Spinal cord (tissue), 10 donors: ENCODE measurements around the gene SIX5. TPM values are rescaled to one million over a fixed set of nuclear protein-coding genes. Genes with fewer than 3 reads are reported as not detected.

Source experiments
- DNase-seq, 6 donors: peaks; one replicate each; pipeline versions ENCODE4 v3.0.0 to v3.0.0-alpha.2; 2013 to 2015; ENCODE audit warnings: low spot score in 6 of 6, low read depth in 4 of 6
- H3K27ac ChIP-seq: one replicate; pipeline ENCODE4 v1.5.1; 2013; ENCODE audit warnings: low read depth, low read length, control low read depth
- H3K27me3 ChIP-seq: one replicate; pipeline ENCODE4 v1.6.1; 2013; ENCODE audit warnings: low read length; ENCODE audit not compliant: control insufficient read depth, insufficient read depth
- H3K36me3 ChIP-seq: one replicate; pipeline ENCODE4 v1.6.1; 2013; ENCODE audit warnings: low read length; ENCODE audit not compliant: control insufficient read depth, insufficient read depth
- H3K4me1 ChIP-seq: one replicate; pipeline ENCODE4 v1.6.1; 2013; ENCODE audit warnings: low read length; ENCODE audit not compliant: control insufficient read depth, insufficient read depth
- H3K4me3 ChIP-seq: one replicate; pipeline ENCODE4 v1.5.1; 2013; ENCODE audit warnings: low read depth, low read length, control low read depth
- H3K9me3 ChIP-seq: one replicate; pipeline ENCODE4 v1.6.1; 2013; ENCODE audit warnings: low read length; ENCODE audit not compliant: control insufficient read depth, insufficient read depth
- WGBS: methylation state at CpG from one replicate; pipeline ENCODE4 v1.1.5; 2013; ENCODE audit warnings: missing lambda C conversion rate; ENCODE audit not compliant: insufficient coverage; 5-methylcytosine and 5-hydroxymethylcytosine counted together
- polyA plus RNA-seq, 2 donors: library from polyadenylated mRNA; unstranded; fragments of 120-200 nt; gene quantifications; one replicate each; pipeline ENCODE4 v1.2.1, GENCODE V29; 2013; ENCODE audit not compliant: insufficient read length in 2 of 2
- total RNA-seq, 2 donors: library from RNA; depleted of rRNA in 1 of 2; stranded (reverse); fragments of 120-200 nt in 1 of 2; fragments of >200 nt in 1 of 2; gene quantifications; one replicate each; pipeline versions ENCODE4 v1.2.3 to v1.2.4, GENCODE V29; 2013 to 2014
- donor health status: healthy.

Gene SIX5
- total and polyA plus RNA-seq, 4 donors, result 4.1 to 20.2 (median 14.4) TPM

DNA sequence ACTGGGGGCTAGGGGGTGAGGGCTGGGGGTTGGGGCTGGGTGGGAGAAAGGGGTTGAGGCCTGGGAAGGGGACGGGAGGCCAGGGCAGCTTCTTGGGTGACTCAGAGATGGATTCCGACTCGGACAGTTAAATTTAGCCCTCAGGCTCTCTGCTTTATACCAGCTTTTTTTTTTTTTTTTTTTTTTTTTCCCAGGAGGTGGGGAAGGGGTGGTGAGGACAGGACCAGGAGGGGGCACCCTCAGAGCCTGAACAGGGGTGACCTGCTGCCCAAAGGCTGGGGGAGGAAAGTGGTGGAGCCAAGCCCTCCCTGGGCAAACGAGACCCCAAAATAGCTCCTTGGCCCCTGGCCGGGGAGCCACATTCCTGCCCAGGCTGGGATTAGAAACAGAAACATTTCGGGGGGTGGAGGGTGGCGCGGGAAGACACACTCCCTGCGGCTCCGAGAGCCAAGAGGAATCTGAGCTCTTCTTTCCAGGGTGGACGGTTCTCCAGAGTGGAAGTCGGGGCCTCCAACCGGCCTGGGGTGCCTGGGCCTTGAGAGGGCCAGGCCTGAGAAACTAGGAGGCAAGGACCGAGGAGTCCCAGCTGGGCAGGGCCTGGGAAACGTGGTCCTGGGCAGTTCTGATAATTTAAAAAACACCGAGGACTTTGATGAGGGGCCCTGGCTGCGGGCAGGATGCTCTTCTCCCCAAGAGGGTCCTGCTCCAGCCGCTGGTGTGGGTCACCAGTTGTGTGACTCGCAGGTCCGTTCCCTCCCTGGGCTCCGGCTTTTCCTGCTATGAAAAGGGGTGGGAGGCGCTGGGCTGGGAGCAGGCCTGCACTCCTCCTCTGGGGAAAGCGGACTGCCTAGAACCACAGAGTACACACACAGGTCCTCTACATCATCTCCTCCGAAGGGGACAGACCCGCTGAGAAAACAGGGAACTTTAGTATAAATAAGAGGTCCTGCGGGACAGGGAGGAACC is 14.1 kb upstream of the SIX5 start:
- WGBS, result 62% methylated on average over 14 of the region's 26 CpGs
- H3K4me1 ChIP-seq, result peaks cover 54% of the 10 kb centered on the region
- peak overlapping the region; percentile 45 for H3K27ac ChIP-seq

DNA sequence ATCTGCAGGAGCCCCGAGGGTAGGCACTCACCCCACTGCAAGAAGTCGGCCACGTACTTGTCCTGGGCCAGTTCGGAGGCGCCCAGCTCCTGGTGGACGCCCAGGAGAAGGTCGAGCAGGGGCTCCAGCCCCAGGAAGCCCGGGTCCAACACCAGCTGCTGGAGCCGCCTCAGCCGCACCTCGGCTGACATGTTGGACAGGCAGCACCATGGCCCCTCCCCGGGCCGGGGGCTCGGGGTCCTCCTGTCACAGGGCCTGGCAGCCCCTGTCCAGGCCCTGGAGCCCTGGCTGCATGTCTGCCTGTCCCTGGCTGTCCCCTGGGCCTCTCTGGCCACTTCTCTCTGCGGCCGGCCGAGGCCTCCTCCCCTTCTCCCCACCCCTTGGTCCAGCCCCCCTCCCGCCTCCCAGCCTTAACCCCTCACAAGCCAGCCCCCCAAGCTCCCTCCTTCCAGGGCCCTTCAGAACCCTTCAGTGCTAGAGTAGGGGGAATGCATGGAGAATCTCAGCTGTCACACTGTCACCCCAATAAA is 13.2 kb upstream of the SIX5 start, which contains the start of gene DMPK:
DMPK (minus strand) TSS at position 329 of the 530 bp plus-strand sequence; CDS start at position 191, 138 bp downstream.
- Histone ChIP-seq H3K9me3 (no peaks in the 10 kb centered on the region), H3K36me3 (peaks cover 92% of the 10 kb centered on the region), H3K4me1 (peaks cover 54% of the 10 kb centered on the region), H3K4me3 (peak within 1 kb of the TSS; percentile 36), H3K27me3 (no peaks in the 10 kb centered on the region), H3K27ac (peak within 1 kb of the TSS; percentile 45)
- no peak for DNase-seq
- 45% methylated on average over 16 of the region's 18 CpGs for WGBS

More for the DNA sequence above, 14.1 kb upstream of the SIX5 start:
- DNase-seq, result no peak
- no peak overlapping the region for H3K4me3 ChIP-seq
- no peaks in the 10 kb centered on the region for H3K9me3 ChIP-seq
- H3K27me3 ChIP-seq, result no peaks in the 10 kb centered on the region
- H3K36me3 ChIP-seq, result peaks cover 91% of the 10 kb centered on the region

- DNase-seq, result no peak
- Histone ChIP-seq H3K9me3 (no peaks in the 10 kb centered on the region), H3K36me3 (peaks cover 92% of the 10 kb centered on the region), H3K27ac (peak overlapping the region; percentile 1), H3K27me3 (no peaks in the 10 kb centered on the region), H3K4me1 (peaks cover 54% of the 10 kb centered on the region), H3K4me3 (peak overlapping the region; percentile 36)
- WGBS, result 67% methylated on average over 17 of the region's 17 CpGs
Measured at GRCh38 chr19:45781214-45782161, 12.4 kb upstream of the SIX5 start.

DNA sequence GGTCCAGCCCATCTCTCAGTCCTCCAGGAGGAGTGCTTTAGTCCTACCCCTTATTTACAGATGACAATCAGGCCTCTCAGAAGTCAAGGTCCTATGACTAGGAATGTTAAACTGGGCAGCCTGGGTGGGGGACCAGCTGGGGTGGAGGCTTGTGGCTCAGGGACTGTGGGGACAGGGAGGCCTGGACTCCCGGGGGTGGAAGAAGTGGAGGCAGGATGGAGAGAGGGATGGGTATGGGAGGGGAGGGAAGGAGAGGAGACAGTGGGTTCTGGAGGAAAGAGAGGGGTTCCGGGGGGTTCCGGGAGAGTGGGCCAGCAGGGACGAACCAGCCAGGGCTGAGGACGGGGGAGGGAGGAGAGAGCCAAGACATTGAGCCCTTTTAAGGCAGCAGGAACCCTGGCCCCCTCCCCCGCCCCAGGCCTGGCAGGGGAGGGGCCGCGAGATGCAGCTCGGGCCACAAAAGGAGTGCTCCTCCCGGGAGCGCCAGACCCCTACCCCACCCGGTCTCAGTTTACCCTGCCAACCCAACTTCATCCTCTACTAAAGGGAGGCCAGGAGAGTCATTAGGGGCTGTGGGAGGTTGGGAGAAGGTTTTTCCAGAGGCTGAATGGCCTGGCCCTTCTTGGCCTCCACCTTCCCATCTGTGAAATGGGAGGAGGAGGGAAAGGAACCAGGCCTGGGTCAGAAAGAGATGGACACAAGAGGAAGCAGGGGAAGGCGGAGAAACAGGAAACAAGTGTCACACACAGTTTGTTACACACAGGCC is 11.6 kb upstream of the SIX5 start:
- Histone ChIP-seq H3K27me3 (no peaks in the 10 kb centered on the region), H3K4me1 (peaks cover 54% of the 10 kb centered on the region), H3K4me3 (no peak overlapping the region), H3K27ac (no peak overlapping the region), H3K9me3 (no peaks in the 10 kb centered on the region), H3K36me3 (peaks cover 87% of the 10 kb centered on the region)
- WGBS, result 59% methylated on average over 5 of the region's 13 CpGs
- no peak for DNase-seq

GRCh38 chr19:45780146-45780447 is 11.0 kb upstream of the SIX5 start:
- Histone ChIP-seq H3K4me1 (peaks cover 54% of the 10 kb centered on the region), H3K4me3 (no peak overlapping the region), H3K9me3 (no peaks in the 10 kb centered on the region), H3K27me3 (no peaks in the 10 kb centered on the region), H3K36me3 (peaks cover 84% of the 10 kb centered on the region), H3K27ac (no peak overlapping the region)
- WGBS, result 74% methylated on average over 3 of the region's 4 CpGs
- no peak for DNase-seq

DNA sequence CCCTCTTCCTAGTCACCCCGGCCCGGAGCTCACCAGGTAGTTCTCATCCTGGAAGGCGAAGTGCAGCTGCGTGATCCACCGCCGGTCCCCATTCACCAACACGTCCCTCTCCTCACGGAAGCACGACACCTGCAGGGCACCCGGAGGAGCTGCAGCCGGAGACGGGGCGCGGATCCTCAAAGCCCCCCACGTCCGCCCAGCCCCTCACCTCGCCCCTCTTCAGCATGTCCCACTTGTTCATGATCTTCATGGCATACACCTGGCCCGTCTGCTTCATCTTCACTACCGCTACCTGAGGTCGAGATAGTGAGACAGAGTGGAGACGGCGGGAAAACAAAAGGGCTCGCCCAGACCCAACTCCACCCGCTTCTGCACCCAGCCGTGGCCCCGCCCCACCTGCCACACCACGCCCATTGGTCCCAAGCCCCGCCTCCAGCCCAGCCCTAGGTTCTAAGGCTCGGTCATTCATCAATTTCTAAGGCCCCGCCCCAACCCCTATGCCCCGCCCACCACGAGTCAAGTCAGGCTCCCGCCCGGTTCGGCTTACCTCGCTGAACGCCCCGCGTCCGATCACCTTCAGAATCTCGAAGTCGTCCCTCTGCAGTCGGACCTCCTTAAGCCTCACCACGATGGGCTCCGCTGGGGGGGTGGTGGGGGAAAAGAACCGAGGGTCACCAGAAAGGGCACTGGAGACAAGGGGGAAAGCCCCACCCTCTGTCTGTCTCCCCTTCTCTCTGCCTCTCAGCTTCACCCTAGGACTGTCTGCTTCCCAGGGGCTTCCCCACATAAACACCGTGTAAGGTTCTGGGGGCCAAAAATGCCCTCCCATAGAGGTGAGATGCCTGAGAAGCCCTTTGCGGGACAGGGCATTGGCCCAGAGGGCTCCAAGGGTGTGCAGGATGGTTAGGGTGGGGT is 10.4 kb upstream of the SIX5 start:
- Histone ChIP-seq H3K36me3 (peaks cover 83% of the 10 kb centered on the region), H3K4me3 (peak overlapping the region; percentile 16)

DNA sequence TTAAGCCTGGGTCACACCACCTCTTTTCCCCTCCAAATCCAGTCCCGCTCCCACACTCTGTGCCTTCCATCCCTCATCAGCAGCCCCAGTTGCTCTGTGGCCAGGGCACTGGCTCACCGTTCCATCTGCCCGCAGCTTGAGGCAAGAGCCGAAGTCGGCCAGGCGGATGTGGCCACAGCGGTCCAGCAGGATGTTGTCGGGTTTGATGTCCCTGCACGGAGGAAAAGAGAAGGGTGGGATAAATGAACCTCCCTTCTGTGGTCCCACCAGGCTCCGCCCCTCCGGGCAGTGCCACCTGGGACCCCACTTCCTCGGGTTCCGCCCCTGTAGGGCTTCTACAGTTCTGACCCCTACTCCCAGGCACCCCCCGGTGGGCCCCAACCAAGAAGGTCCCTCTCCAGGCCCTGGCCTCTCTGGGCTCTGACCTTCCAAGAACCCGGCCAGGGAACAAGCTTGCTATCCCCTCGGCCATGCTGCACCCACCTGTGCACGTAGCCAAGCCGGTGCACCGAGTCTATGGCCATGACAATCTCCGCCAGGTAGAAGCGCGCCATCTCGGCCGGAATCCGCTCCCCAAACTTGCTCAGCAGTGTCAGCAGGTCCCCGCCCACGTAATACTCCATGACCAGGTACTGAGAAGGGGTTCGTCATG is 9.1 kb upstream of the SIX5 start:
- no peak overlapping the region for H3K4me3 ChIP-seq

More for the DNA sequence above, 10.4 kb upstream of the SIX5 start:
- WGBS, result 17% methylated on average over 30 of the region's 48 CpGs
- H3K9me3 ChIP-seq, result no peaks in the 10 kb centered on the region
- DNase-seq, result peak in 2 of 6 donors; percentile 77 to 85
- H3K27me3 ChIP-seq, result no peaks in the 10 kb centered on the region
- no peak overlapping the region for H3K27ac ChIP-seq
- peaks cover 49% of the 10 kb centered on the region for H3K4me1 ChIP-seq

DNA sequence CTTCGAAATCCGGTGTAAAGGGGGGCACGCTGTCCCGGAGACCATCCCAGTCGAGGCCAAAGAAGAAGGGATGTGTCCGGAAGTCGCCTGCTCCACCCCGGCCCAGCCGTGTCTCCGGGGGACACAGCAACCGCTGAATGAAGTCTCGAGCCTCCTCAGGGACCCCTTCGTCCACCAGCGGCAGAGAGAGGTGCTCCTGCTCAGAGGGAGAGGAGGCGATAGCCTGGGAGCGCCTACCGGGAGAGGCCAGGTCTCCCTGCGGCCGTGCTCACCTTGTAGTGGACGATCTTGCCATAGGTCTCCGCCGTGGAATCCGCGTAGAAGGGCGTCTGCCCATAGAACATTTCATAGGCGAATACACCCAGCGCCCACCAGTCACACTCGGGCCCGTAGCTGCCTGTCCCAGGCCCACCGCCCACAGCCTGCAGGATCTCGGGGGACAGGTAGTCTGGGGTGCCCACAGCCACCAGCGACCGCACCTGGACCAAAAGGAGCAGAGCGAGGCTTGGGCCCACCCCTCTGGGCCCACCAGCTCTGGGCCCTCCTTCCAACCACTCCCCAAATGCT is 8.4 kb upstream of the SIX5 start:
- 96% methylated on average over 34 of the region's 34 CpGs for WGBS
- peaks cover 37% of the 10 kb centered on the region for H3K4me1 ChIP-seq
- peaks cover 82% of the 10 kb centered on the region for H3K36me3 ChIP-seq
- H3K27me3 ChIP-seq, result no peaks in the 10 kb centered on the region
- H3K27ac ChIP-seq, result no peak overlapping the region
- H3K4me3 ChIP-seq, result no peak overlapping the region
- no peak for DNase-seq
- no peaks in the 10 kb centered on the region for H3K9me3 ChIP-seq

More for the DNA sequence above, 9.1 kb upstream of the SIX5 start:
- Histone ChIP-seq H3K4me1 (peaks cover 42% of the 10 kb centered on the region), H3K9me3 (no peaks in the 10 kb centered on the region), H3K36me3 (peaks cover 80% of the 10 kb centered on the region), H3K27ac (no peak overlapping the region), H3K27me3 (no peaks in the 10 kb centered on the region)
- 97% methylated on average over 25 of the region's 28 CpGs for WGBS
- no peak for DNase-seq
